Activated naive CD4-positive, alpha-beta T cell treated with Interleukin-2 at 50 U/mL for 16 hours (primary cell): ENCODE measurements around the gene SUV39H1.
"Not testable (repeated sequence)": the region's sequence is repeated elsewhere in the genome, so short reads cannot be mapped to it uniquely, and the experiment has no call there.

Source experiments
- DNase-seq: peaks from one replicate; pipeline ENCODE4 v3.0.0-alpha.2; 2020

SUV39H1 gene, protein sequence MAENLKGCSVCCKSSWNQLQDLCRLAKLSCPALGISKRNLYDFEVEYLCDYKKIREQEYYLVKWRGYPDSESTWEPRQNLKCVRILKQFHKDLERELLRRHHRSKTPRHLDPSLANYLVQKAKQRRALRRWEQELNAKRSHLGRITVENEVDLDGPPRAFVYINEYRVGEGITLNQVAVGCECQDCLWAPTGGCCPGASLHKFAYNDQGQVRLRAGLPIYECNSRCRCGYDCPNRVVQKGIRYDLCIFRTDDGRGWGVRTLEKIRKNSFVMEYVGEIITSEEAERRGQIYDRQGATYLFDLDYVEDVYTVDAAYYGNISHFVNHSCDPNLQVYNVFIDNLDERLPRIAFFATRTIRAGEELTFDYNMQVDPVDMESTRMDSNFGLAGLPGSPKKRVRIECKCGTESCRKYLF

DNA sequence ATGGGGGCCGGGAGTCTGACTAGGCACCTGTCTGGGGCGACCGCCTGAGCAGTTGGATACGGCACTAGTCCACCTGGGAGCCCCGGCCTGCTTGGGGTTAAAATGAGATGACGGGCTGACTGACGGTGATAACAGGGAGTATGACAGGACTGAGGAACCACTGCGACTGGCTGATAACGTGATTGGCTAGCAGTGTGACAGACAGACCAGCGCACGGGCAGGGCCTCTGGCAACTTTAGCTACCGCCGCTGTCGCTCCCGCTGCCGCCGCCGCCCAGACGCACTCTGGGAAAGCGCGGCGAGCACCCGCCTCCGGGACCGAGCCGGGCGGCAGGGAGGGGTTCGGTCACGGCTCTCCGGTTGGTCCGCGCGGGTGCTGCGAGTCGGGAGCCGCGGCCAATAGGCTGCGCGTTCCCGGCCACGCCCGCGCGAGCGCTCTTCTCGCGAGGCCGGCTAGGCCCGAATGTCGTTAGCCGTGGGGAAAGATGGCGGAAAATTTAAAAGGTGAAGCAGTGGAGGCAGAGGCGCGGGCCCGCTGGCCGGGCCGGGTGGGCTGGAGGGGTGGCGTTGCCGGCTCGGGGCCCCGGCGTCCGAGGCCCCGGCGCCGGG, at the start of gene SUV39H1:
Gene SUV39H1 (plus strand): TSS at position 434 of the 608 bp plus-strand sequence. CDS start 51 bp downstream, at position 485.
- DNase-seq, result peak; percentile 84

DNA sequence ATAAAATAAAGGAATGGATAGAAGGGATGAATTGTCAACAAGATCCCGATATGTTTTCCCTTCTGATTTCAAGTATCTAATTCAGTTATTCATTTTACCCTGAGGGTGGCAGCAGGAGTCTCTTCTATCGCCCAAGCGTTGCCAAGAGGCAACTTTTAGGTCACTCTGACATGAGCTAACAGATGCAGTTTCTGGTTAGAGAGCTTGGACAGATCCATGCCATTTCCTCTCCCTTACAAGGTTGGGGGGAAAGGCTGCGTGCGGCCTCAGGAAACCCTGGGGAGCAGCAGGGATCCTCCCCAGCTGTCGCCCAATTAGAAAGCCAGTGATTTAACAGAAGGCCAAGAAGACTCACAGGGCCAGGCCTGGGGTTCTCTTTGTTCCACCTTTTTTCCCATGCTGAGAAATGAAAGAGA, 48.2 kb upstream of the SUV39H1 start:
- peak; percentile 19 for DNase-seq

DNA sequence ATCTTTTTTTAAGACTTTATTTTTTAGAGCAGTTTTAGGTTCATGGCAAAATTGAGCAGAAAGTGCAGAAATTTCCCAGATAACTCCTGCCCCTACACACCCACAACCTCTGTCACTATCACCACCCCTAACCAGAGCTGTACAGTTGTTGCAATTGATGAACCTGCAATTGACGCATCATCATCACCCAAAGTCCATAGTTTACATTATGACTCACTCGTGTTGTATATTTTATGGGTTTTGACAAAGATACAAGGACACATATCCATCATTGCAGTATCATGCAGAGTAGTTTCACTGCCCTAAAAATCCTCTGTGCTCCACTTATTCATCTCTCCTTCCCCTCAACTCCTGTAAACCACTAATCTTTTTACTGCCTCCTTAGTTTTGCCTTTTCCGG, 47.4 kb upstream of the SUV39H1 start:
- no peak for DNase-seq

DNA sequence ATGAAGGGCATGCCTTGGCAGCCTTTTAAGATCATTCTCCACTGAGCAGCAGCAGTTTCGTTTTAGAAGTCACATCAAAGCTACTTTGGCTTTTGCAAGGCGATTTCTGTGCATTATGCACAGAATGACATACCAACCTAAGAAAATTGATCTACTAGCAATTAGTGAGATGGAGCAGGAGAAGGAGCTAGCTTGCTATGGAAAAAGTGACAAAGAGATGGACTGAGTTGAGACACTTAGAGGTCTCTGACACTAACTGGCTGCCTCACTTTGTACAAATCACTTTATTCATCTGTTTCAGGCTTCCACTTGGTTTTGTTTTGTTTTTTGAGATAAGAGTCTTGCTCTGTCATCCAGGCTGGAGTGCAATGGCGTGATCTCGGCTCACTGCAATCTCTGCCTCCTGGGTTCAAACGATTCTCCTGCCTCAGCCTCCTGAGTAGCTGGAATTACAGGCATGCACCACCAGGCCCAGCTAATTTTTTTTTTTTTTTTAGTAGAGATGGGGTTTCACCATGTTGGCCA, 44.4 kb upstream of the SUV39H1 start:
- not testable (repeated sequence) for DNase-seq

DNA sequence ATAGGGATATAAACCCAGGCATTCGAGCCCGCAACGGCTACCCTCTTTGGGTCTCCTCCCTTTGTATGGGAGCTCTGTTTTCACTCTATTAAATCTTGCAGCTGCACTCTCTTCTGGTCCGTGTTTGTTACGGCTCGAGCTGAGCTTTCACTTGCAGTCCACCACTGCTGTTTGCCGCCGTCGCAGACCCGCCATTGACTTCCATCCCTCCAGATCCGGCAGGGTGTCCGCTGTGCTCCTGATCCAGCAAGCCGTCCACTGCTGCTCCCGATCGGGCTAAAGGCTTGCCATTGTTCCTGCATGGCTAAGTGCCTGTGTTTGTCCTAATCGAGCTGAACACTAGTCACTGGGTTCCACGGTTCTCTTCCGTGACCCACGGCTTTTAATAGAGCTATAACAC, 41.8 kb upstream of the SUV39H1 start:
- not testable (repeated sequence) for DNase-seq

DNA sequence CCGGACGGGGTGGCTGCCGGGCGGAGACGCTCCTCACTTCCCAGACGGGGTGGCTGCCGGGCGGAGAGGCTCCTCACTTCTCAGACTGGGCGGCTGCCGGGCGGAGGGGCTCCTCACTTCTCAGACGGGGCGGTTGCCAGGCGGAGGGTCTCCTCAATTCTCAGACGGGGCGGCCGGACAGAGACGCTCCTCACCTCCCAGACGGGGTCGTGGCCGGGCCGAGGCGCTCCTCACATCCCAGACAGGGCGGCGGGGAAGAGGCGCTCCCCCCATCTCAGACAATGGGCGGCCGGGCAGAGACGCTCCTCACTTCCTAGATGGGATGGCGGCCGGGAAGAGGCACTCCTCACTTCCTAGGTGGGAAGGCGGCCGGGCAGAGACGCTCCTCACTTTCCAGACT, 36.8 kb upstream of the SUV39H1 start:
- not testable (repeated sequence) for DNase-seq

DNA sequence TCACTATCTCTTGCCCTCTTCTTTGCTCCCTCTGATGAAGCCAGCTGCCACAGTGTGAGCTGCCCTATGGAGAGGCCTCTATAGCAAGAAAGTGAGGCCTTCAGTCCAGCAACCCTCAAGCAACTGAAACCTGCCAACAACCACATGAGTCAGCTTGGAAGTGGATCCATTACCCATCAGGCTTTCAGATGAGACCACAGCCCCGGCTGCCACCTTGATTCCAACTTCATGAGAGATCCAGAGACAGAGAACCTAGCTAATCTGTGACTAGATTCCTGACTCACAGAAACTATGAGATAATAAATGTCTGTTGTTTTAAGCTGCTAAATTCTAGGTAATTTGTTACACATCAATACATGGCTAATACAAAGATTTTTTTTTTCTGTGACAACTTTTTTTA, 33.3 kb upstream of the SUV39H1 start:
- no peak for DNase-seq

DNA sequence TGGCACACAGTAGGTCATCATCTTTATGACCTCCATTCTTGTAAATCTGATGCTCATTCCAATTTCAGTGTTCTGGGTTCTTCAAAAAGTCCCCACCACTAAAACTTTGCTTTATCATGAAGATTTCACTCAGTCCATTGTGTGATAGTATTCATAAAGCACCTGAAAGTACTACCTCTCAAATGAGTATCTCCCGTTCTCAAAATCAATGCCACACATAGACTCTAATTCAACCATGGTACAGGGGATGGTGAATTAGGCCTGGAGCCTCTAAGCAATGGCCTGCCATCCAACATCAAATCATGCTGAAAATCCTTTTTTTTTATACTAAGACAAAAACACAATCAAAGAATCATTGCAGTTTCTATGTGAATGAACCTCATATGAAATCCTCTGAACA, 32.4 kb upstream of the SUV39H1 start:
- no peak for DNase-seq

DNA sequence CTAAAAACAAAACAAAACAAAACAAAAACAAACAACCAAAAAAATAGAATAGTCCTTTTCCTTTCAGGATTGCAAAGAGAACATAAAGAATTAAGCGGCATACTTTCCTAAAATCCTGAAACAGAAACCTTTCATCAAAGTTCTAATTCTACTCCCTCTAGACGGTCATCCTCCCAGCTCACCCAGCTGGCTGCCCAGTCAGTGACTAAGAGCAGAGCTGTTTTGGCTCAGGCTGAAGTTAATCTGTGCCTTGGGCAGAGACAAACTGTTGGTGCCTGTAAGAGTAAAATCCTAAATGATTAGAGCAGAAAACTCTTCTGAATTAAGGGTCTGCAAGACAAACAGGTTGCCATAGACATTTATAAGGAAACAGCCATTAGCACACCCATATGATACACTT, 30.5 kb upstream of the SUV39H1 start:
- no peak for DNase-seq

DNA sequence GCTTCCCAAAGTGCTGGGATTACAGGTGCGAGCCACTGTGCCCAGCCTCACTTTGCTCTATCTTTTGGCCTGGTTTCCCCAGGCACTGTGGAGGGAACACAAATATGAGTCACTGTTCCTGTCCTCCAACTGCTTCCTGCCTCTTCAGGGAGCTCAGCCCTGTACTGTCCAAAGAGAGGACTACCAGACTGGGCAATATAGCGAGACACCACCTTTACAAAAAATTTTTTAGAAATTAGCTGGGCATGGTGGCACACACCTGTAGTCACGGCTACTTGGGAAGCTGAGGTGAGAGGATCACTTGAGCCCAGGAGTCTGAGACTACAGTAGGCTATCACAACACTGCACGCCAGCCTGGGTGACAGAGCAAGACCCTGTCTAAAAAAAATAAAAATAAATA, 29.9 kb upstream of the SUV39H1 start:
- no peak for DNase-seq

DNA sequence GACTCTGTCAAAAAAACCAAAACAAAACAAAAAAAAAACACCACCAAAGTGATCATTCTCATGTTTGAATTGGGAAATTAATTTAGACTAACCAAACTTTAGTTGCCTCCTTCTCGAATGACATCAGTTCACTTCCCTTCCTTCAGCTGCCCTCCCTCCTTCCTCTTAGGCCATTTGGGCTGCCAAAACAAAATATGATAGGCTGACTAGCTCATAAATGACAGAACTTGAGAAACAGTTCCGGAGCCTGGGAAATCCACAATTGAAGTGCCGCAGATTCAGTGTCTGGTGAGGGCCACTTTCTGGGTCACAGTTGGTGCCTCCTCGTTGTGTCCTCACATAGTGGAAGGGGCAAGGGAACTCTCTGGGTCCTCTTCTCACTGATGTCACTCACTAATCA, 29.0 kb upstream of the SUV39H1 start:
- no peak for DNase-seq

DNA sequence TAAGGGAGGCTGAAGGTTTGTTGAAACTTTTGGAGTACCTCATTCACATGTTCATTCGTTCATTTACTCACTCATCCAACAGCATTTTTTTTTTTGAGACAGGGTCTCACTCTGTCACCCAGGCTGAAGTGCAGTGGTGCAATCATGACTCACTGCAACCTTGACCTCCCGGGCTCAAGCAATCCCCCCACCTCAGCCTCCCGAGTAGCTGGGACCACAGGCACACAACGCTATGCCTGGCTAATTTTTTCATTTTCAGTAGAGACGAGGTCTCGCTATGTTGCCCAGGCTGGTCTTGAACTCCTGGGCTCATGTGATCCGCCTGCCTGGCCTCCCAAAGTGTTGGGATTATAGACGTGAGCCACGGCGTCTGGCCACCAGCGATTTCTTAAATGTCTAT, 28.3 kb upstream of the SUV39H1 start:
- DNase-seq, result not testable (repeated sequence)

DNA sequence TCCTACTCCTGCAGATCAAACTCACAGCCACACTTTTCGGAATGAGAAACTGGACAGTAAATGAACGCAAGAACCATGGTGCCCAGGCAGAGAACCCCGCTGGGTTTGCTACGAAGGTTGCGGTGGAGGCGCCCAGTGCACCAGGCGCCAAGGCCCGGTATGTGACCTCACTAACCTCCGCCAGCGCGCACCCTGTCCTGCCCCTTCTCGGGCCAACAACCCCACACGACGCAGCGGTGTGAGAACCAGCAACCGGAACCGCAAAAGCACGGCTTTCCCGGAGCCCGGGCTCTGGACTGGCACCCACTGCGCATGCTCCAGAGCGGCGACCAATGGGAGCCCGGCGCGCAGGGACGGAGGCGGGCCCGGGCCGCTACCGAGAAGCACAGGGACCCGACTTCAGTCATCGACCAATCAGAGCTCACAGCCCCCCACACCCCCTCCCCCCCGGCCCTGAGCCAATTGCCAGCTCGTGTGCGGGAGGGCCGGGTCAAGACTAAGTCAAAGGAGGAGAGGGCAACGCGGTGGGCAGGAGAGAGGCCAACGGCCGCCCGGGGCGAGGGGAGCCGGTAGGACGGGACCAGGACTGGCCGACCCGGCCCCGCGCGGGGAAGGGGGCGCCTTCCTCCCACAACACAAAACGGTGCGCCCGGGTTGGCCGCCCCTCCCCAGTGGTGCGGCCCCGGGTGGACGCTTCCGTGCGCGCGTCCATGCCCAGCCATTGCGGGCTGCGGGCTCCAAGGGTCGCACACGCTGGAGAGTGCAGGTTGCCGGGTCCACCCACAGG, 20.2 kb upstream of the SUV39H1 start:
- peak; percentile 87 for DNase-seq

DNA sequence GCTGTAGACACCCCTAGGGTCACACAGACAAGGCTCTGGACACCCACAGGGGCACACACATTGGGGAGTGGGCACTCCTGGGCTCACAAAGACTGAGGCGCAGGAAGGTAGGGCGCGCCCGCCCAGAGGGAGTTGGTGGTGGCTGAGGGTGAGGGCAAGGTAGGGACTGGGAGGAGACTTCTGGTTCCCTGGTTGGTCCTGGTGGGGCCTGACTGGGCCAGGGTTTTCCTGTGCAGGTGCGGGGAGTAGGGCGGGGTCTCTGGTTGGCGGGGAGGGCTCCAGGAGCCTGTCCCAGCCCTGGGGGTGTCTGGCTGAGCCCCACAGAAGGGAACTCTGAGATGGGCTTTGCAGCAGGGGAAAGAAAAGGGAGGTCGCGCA, 19.7 kb upstream of the SUV39H1 start:
- DNase-seq, result peak; percentile 9

DNA sequence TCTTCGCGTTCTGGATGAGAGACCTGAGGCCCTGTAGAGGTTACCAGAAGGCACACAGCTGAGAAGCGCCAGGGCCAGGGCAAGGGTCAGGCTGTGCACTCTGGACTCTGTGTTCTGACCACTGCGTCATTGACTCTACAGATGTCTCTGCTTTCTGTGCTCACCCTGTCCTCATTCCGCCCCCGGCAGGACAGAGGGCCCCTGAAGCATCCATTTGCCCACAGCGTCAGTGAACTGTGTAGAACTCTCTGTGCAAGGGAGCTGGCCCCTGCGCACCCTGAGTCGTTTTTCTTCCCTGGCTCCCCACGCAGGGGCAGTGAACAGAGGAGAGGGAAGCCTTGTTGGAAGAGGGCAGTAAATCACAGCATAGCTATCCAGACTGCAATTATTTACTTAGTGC, 19.0 kb upstream of the SUV39H1 start:
- DNase-seq, result no peak

DNA sequence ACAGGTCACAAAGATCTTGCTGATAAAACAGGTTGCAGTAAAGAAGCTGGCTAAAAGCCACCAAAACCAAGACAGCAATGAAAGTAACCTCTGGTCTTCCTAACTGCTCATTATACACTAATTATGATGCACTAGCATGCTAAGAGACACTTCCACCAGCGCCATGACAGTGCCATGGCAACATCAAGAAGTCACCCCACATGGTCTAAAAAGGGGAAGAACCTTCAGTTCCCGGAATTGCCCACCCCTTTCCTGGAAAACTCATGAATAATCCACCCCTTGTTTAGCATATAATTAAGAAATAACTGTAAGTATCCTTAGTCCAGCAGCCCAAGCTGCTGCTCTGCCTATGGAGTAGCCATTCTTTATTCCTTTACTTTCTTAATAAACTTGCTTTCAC, 16.1 kb upstream of the SUV39H1 start:
- DNase-seq, result peak; percentile 2

DNA sequence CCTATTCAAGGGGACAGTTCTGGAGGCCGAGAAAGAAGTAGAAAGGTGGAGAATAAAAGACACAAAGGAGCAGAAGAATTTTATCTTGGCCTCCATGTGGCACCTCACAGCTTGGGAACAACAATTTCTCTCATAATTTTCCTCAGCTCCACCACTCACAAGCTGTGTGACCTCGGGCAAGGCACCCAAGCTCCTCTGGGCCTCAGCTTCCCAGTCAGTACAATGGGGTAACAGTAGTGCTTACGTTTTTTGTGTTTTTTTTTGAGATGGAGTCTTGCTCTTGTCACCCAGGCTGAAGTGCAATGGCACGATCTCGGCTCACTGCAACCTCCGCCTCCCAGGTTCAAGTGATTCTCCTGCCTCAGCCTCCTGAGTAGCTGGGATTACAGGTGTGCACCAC, 15.6 kb upstream of the SUV39H1 start:
- DNase-seq, result not testable (repeated sequence)

DNA sequence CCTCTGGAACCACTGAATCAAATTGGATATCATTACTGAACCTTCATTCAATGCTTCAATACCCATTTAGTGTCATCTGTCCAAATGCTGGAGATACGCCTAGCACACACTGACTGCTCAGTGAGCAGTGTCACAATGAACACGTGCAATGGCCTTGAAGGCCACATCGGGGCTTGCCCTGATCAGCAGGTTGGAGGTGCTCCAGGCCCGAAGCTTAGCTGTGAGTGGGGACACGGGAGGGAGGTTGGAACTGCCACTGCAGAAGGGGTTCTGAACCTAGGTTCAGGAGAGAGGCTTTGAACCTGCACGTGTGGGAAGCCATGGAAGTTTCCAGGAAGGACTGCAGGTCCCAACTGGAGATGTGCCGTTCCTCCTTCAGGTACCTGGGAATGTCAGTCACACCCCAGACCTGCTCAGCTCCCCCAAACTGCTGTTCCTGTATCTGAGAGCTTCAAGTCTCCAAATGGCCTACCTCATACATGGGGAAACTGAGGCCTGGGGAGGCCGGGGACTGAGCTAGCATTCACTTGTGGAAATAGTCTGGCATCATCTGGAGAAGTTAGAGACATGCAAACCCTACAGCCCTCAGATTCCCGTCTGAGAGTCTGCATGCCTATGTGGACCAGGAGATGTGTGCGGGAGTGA, 14.9 kb upstream of the SUV39H1 start:
- no peak for DNase-seq

DNA sequence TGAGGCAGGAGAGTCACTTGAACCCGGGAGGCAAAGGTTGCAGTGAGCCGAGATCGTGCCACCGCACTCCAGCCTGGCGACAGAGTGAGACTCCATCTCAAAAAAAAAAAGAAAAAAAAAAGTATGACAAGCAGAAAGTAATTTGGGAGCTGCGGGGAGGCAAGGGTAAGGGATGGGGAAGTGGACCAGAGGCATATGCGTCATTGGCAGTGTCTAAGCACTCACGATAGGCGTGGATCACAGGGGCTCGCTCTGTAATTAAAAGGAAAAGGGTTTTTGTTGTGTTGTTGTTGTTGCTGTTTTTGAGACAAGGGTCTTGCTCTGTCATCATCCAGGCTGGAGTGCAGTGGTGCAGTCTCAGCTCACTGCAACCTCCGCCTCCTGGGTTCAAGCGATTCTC, 13.7 kb upstream of the SUV39H1 start:
- not testable (repeated sequence) for DNase-seq

DNA sequence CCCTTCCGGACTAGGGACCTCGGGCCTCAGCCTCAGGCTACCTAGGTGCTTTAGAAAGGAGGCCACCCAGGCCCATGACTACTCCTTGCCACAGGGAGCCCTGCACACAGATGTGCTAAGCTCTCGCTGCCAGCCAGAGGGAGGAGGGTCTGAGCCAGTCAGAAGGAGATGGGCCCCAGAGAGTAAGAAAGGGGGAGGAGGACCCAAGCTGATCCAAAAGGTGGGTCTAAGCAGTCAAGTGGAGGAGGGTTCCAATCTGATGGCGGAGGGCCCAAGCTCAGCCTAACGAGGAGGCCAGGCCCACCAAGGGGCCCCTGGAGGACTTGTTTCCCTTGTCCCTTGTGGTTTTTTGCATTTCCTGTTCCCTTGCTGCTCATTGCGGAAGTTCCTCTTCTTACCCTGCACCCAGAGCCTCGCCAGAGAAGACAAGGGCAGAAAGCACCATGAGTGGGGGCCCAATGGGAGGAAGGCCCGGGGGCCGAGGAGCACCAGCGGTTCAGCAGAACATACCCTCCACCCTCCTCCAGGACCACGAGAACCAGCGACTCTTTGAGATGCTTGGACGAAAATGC, 13.0 kb upstream of the SUV39H1 start, which contains the start of gene WAS:
Gene WAS (plus strand): TSS at position 389 of the 572 bp plus-strand sequence. CDS start 55 bp downstream, at position 444.
- DNase-seq, result peak; percentile 42

DNA sequence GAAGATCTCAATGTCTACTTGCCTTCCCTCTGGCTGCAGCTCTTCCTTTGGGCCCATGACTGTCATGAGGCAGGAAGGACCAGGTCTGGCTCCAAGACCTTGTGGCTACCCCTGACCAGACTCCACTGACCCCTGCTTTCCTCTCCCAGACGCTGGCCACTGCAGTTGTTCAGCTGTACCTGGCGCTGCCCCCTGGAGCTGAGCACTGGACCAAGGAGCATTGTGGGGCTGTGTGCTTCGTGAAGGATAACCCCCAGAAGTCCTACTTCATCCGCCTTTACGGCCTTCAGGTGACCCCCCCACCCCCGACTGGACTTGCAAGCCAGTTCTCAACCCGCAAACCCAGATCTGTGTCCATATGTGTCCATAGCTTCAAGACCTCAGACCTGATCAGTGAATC, 12.4 kb upstream of the SUV39H1 start:
- no peak for DNase-seq

DNA sequence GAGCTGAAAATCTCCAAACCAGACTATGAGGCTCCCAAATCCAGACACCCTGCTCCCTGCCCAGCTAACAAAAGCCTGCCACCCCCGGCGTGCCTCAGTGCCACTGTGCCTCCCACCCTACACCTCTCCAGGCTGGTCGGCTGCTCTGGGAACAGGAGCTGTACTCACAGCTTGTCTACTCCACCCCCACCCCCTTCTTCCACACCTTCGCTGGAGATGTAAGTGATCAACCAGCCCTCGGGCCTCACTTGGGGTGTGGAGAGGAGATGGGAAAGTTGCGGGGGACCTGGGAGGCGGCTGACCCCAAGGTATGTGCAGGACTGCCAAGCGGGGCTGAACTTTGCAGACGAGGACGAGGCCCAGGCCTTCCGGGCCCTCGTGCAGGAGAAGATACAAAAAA, 11.1 kb upstream of the SUV39H1 start:
- DNase-seq, result no peak
